Stimulated activated CD8-positive, alpha-beta memory T cell treated with anti-CD3 and anti-CD28 coated beads, Interleukin-15, amount 100 ng/mL, for 4 hours (primary cell): Measurements from ENCODE around the gene ACOT13.
"Not testable (repeated sequence)": the region's sequence is repeated elsewhere in the genome, so short reads cannot be mapped to it uniquely, and the experiment has no call there.

Experiments used
- DNase-seq, 2 donors: peaks; one replicate each; pipeline ENCODE4 v3.0.0-alpha.2; 2020; ENCODE audit warnings: low read depth in 2 of 2

The ACOT13 gene

DNA sequence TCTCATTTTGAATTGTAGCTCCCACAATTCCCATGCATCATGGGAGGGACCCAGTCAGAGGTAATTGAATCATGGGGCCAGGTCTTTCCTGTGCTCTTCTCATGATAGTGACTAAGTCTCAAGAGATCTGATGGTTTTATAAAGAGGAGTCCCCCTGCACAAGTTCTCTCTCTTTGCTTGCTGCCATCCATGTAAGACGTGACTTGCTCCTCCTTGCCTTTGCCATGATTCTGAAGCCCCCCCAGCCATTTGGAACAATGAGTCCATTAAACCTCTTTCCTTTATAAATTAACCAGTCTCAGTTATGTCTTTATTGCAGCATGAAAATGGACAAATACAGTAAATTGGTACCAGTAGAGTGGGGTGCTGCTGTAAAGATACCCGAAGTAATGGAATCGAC, 63.8 kb downstream of the ACOT13 start:
- DNase-seq, result not testable (repeated sequence)

DNA sequence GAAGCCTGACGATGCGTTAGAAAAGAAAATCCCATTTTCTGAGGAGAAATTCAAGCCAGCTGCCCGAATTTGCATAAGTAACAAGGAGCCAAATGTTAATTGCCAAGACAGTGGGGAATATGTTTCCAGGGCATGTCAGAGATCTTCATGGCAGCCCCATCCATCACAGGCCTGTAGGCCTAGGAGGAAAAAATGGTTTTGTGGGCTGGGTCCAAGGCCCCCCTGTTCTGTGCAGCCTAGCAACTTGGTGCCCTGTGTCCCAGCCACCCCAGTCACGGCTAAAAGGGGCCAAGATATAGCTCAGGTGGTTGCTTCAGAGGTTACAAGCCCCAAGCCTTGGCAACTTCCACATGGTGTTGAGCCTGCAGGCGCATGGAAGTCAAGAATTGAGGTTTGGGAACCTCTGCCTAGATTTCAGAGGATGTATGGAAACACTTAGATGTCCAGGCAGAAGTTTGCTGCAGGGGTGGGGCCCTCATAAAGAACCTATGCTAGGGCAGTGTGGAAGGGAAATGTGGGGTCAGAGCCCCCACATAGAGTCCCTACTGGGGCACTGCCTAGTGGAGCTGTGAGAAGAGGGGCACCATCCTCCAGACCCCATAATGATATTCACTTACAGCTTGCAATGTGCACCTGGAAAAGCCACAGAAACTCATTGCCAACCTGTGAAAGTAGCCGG, 64.7 kb downstream of the ACOT13 start:
- DNase-seq, result not testable (repeated sequence)

DNA sequence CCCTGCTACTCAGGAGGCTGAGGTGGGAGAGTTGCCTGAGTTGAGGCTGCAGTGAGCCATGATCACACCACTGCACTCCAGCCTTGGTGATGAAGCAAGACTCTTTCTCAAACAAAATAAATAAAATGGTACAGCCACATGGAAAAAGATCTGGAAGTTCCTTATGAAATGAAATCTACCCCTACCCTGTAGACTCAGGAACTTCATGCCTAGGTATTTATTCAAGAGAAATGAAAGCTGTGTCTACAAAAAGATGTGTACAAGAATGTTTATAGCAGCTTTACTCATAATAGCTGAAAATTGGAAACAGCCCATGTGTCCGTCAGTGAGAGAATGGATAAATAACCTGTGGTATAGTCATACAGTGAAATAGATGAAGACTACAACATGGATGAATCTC, 67.3 kb downstream of the ACOT13 start:
- DNase-seq, result no peak

DNA sequence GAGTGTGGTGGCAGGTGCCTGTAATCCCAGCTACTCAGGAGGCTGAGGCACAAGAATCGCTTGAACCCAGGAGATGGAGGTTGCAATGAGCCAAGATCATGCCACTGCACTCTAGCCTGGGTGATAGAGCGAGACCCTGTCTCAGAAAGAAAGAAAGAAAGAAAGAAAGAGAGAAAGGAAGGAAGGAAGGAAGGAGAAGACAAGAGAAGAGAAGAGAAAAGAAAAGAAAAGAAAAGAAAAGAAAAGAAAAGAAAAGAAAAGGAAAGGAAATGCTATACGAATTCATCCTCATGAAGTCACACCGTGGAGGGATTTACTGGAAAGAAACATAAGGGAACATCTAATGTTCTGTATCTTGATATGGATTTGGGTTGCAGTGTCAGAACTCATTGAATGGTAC, 67.8 kb downstream of the ACOT13 start:
- not testable (repeated sequence) for DNase-seq

DNA sequence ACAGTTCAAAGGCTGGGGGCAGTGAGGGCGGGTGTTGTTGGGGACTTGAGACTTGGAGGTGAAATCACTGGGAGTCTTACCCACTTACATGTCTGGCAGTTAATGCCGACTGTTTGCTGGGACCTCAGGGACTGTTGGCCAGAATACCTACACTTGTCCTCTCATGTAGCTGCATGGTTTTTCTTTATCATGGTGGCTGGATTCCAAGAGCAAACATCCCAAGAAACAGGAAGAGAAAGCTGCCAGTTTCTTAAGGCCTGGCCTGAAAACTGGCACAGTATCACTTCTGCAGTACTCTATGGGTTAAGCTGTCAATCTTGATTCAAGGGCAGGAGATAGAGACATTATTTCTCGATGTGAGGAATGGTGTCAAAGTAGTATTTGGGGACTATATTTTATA, 71.9 kb downstream of the ACOT13 start:
- no peak for DNase-seq

DNA sequence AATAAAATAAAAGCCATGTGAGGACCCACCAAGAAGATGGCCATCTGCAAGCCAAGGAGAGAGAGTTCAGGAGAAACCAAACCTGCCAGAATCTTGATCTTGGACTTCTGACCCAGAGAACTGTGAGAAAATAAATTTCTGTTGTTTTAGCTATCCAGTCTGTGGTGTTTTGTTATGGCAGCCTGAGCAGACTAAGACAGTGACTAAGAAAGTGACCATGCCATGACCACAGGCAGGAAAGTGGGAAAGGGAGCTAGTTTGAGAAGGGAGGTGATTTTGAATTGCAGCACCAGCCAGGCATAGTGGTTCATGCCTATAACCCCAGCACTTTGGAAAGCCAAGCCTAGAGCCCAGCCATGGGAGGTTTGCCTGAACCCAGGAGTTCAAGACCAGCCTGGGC, 74.0 kb downstream of the ACOT13 start:
- no peak for DNase-seq

DNA sequence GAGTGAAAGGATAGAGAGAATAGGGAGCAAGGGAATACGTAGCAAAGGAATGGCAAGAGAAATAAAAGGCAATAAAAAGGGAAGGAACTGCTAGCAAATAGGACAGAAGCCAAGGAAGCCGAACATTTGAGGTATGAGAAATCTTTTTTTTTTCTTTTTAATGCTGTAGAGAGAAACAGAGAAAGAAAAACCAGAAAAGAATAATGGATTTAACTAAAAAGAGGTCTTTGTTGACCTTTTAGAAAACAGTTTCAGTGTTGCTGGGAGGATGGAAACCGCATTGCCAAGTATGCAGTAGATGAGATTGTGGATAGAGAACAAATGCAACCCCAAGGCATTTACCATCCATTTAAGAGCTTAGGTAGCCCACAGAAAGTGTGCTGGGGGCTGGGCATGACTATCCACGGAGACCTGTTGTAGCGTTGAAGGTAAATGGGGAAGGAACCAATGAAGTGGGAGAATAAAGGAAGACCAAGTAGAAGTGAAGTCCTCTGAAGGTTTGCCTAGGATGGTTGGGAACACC, 75.4 kb downstream of the ACOT13 start:
- no peak for DNase-seq

DNA sequence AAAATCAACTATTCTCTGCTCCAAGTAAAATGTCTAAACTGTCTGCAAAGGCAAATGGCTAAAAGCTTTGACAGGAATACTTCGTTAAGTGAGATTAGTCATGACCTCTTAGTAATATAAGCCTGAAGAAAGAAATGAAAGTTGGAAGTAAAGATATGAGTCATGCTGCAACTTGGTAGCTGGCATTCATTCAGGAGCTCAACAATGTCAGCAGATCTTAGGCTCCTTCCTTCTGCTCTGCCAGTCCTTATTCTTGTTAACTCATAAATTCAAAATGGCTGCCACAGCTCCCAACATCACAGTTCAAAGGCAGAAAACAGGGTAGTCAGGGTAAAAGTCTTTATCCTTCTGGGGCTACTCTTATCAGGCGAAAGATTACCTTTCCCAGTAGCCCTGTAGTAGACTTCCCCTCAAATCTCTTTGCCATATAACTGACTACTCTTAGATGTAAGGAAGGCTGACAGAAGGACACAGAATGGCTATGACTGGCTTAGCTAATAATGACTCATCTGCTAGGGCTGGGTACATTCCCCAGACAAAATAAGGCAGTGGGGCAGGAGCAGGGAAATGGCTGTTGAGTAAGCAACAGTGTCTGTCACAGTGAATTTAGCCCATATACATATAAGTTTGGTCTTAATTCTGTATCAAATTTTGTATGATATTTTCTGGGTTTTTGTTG, 76.5 kb downstream of the ACOT13 start:
- DNase-seq, result no peak

DNA sequence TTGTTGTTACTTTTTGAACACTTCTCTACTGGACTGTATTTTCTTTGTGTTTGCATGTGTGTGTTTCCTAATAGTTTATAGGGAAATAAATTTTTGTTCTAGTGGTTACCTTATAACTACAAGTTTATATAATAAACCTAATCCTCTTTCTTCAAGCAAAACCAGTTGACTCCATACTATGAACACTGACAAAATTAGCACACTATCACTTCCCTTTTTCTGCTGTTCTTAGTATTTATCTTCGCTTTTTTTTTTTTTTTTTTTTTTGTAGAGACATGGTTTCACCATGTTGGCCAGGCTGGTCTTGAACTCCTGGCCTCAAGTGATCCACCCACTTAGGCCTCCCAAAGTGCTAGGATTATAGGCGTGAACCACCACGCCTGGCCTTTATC, 77.1 kb downstream of the ACOT13 start:
- no peak for DNase-seq

DNA sequence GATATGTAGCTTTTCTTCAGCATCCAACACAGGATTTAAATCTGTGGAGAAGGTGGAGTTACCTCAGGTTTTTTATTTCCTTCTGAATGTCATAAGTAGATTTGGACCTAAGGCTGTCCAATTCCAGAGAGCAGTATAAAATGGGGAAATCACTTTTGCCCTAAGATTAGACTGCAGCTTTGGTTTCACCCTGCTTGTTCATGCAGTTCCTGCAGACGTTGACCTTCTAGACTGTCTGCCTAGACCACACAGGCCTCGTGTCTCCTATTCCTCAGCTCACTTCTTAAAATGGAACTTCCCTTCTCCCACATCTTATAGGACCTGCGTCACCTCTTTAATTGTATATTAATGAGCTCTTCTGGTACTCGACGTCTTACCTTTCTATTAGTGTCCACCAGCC, 78.0 kb downstream of the ACOT13 start:
- no peak for DNase-seq

DNA sequence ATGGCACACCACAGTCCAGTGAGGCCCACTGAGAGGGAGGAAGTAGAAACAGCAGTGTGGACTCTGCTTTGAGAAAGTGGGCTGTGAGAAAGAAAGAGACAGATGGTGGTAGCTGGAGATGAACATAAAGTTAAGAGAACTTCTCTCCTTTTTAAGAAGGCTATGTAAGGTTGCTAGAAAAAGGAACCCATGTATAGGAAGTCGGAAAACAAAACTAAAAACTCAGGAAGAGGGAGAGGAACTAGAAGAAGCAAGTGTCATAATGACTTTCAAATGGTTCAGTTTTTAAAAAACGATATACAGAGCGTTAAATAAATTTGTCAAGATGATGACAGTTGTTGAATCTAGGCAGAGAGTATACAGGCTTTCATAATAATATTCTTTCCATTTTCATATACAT, 82.4 kb downstream of the ACOT13 start:
- no peak for DNase-seq

DNA sequence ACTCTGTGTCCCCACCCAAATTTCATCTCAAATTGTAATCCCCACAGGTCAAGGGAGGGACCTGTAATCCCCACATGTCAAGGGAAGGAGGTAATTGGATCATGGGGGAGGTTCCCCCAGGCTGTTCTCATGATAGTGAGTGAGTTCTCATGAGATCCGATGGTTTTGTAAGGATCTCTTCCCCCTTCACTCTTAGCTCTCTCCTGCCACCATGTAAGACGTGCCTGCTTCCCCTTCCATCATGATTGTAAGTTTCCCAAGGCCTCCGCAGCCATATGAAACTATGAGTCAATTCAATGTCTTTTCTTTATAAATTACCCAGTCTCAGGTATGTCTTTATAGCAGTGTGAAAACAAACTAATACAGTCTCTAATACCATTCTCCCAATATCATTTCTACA, 84.0 kb downstream of the ACOT13 start:
- DNase-seq, result not testable (repeated sequence)

DNA sequence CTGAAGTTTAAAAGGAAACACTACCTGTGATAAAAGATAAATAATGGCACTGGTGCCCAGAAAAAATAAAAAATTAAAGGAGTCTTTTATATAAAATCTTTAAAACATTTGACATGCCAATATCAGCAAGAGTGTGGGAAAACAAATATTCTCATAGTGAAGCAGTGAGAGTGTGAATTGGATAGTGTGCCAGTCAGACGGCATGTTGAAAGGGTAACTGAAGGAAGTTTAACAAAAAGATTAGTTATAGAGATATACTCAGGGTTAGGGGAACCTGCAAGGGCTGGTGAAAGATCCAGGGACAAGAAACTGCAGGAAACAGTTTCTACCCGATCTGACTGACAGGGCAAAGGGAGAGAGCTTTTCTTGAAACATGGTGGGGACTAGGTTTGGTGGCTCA, 85.6 kb downstream of the ACOT13 start:
- DNase-seq, result no peak

DNA sequence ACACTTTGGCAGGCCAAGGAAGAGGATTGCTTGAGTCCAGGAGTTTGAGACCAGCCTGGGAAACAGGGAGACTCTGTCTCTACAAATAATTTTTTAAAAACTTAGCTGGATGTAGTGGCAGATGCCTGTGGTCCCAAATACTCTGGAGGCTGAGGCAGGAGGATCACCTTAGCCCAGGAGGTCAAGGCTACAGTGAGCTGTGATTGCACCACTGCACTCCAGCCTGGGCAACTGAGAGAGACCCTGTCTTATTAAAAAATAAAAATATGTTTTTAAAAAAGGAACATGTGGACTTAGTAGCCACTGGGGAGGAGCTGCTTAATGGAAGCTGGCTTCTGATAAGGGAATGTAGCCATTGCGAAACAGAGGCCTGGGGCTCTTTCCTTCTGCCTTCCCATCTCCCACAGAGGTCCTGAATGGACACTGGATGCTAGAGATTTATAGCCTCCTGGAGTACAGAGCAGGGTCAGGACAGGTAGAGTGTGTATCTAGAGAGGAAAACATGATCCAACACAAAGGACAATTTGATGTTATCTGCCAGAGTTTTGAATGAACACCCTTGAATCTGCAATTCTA, 86.1 kb downstream of the ACOT13 start:
- DNase-seq, result no peak

DNA sequence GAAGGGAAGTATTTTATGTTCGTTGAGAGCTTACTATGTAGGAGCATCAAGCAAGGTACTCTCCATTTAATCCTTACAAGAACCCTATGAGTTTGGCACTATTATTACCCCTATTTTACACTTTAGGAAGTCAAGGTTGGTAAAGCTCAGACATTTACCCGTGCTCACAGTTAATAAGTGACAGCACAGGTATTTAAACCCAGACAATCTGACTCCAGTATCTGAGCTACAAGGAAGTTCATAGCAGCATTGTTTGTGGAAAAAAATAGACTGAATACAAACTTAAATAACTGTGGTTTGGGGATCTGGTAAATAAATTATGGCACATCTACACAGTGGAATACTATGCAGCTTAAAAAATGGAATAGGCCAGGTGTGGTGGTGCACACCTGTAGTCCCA, 86.7 kb downstream of the ACOT13 start:
- no peak for DNase-seq

DNA sequence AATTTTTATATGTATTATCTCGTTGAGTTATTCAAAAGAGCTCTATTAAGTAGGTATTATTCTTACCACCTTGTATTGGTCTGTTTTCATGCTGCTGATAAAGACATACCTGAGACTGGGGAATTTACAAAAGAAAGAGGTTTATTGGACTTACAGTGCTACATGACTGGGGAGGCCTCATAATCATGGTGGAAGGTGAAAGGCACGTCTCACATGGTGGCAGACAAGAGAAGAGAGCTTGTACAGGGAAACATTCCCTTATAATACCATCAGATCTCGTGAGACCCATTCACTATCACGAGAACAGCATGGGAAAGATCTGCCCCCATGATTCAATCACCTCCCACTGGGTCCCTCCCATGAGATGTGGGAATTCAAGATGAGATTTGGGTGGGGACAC, 87.5 kb downstream of the ACOT13 start:
- DNase-seq, result not testable (repeated sequence)
